GM23248 (cell line): ENCODE measurements around the gene ZFYVE9.
"Not testable (repeated sequence)": the region's sequence is repeated elsewhere in the genome, so short reads cannot be mapped to it uniquely, and the experiment has no call there.

Source experiments
- EZH2 ChIP-seq: fragments of 200-600 bp; sonication (generic); IDR thresholded peaks from 2 replicates; pipeline ENCODE4 v1.6.1; 2018; ENCODE audit warnings: antibody characterized with exemption, mild to moderate bottlenecking; ENCODE audit not compliant: insufficient read depth, poor library complexity, severe bottlenecking
- EZH2phosphoT487 ChIP-seq: fragments of 200-600 bp; sonication (generic); IDR thresholded peaks from 2 replicates; pipeline ENCODE4 v1.6.1; 2018; ENCODE audit warnings: antibody characterized with exemption, moderate library complexity, mild to moderate bottlenecking, low read depth; ENCODE audit not compliant: insufficient read depth

GRCh38 chr1:52150445-52150844 is 8.6 kb downstream of the ZFYVE9 start:
- TF ChIP-seq EZH2phosphoT487, EZH2: not testable (repeated sequence)
